ENCODE results near the gene MRS2.
"Not testable (repeated sequence)": the region's sequence is repeated elsewhere in the genome, so short reads cannot be mapped to it uniquely, and the experiment has no call there.

Gene MRS2

GRCh38 chr6:24394061-24394779, 8.5 kb upstream of the MRS2 start:
- no peak for TF ChIP-seq CTCF (conservative IDR thresholded peaks at IDR 0.05; ENCODE audit: low read depth, low read length)
- no peak for DNase-seq (ENCODE audit: low read depth)
- H3K4me3 ChIP-seq (ENCODE audit: low read depth, low read length) = no peak overlapping the region

GRCh38 chr6:24394780-24395437, 7.8 kb upstream of the MRS2 start:
- H3K4me3 ChIP-seq (ENCODE audit: low read depth, low read length) = no peak overlapping the region
- no peak for TF ChIP-seq CTCF (conservative IDR thresholded peaks at IDR 0.05; ENCODE audit: low read depth, low read length)
- DNase-seq (ENCODE audit: low read depth) = peak; percentile 94

GRCh38 chr6:24396824-24397223, 5.9 kb upstream of the MRS2 start:
- TF ChIP-seq CTCF (conservative IDR thresholded peaks at IDR 0.05; ENCODE audit: low read depth, low read length) = peak; percentile 8
- no peak overlapping the region for H3K4me3 ChIP-seq (ENCODE audit: low read depth, low read length)
- DNase-seq (ENCODE audit: low read depth) = peak; percentile 3

- no peak overlapping the region for H3K4me3 ChIP-seq (ENCODE audit: low read depth, low read length)
- no peak for TF ChIP-seq CTCF (conservative IDR thresholded peaks at IDR 0.05; ENCODE audit: low read depth, low read length)
- no peak for DNase-seq (ENCODE audit: low read depth)
Observed at GRCh38 chr6:24397631-24398030, 5.1 kb upstream of the MRS2 start.

GRCh38 chr6:24400045-24401039, 2.4 kb upstream of the MRS2 start:
- not testable (repeated sequence) for DNase-seq (ENCODE audit: low read depth)

GRCh38 chr6:24401458-24401857, 1.3 kb upstream of the MRS2 start:
- no peak for DNase-seq (ENCODE audit: low read depth)
- no peak overlapping the region for H3K4me3 ChIP-seq (ENCODE audit: low read depth, low read length)
- no peak for TF ChIP-seq CTCF (conservative IDR thresholded peaks at IDR 0.05; ENCODE audit: low read depth, low read length)

More at GRCh38 chr6:24400045-24401039, 2.4 kb upstream of the MRS2 start:
- H3K4me3 ChIP-seq (ENCODE audit: low read depth, low read length) = not testable (repeated sequence)

- DNase-seq (ENCODE audit: low read depth) = no peak
- no peak for TF ChIP-seq CTCF (conservative IDR thresholded peaks at IDR 0.05; ENCODE audit: low read depth, low read length)
Observed at GRCh38 chr6:24403501-24403824, 727 bp downstream of the MRS2 start.

More at GRCh38 chr6:24403501-24403824, 727 bp downstream of the MRS2 start:
- peak overlapping the region; percentile 99 for H3K4me3 ChIP-seq (ENCODE audit: low read depth, low read length)
